22Rv1 (cell line): ENCODE data around the gene CNOT4.

ENCODE experiments used
- CTCF ChIP-seq: fragments of 450-650 bp; IDR thresholded peaks from 2 replicates; pipeline ENCODE4 v1.5.1; 2017; ENCODE audit warnings: mild to moderate bottlenecking
- ZFX ChIP-seq: fragments of 450-650 bp; IDR thresholded peaks from 2 replicates; pipeline ENCODE4 v1.6.1; 2017; ENCODE audit warnings: antibody characterized with exemption, borderline replicate concordance

GRCh38 chr7:135538376-135538775, 28.5 kb upstream of the CNOT4 start:
- TF ChIP-seq CTCF, result no peak
- no peak for TF ChIP-seq ZFX
